ENCODE results near the gene ENKD1. TPM values are rescaled to one million over a fixed set of nuclear protein-coding genes. Genes with fewer than 3 reads are reported as not detected.
A peak's percentile ranks its signal among the peaks of the same experiment; 100 is the strongest.

The ENKD1 gene
- total and polyA plus RNA-seq, 2 donors (not counting 1 experiment from before 2014, with no cell fraction given): 13.3 to 14.3 TPM

GRCh38 chr16:67672739-67673662 is 6.5 kb upstream of the ENKD1 start:
- Histone ChIP-seq H3K4me3 (ENCODE audit: control extremely low read depth in 1 of 5, extremely low read depth in 1 of 5, insufficient read depth in 1 of 5, low read depth in 2 of 5, low read length in 4 of 5) (no peak overlapping the region), H3K79me2 (ENCODE audit: control insufficient read depth, insufficient read depth, low read length) (no peaks in the 10 kb centered on the region), H3K27me3 (replicated peaks in 1 of 4; ENCODE audit: control extremely low read depth in 1 of 4, control insufficient read depth in 3 of 4, insufficient read depth in 4 of 4, low read length in 3 of 4) (no peaks in the 10 kb centered on the region), H4K20me1 (ENCODE audit: control insufficient read depth, insufficient read depth, low read length, poor library complexity, severe bottlenecking) (no peaks in the 10 kb centered on the region), H2AFZ (ENCODE audit: insufficient read depth, low read depth, low read length, poor library complexity, severe bottlenecking) (no peak overlapping the region), H3K4me2 (replicated peaks; ENCODE audit: low read depth, low read length, poor library complexity, severe bottlenecking) (peak overlapping the region; percentile 21), H3K9ac (ENCODE audit: low read length) (no peak overlapping the region), H3K27ac (ENCODE audit: low read length in 2 of 2) (no peak overlapping the region), H3K4me1 (ENCODE audit: control insufficient read depth in 2 of 2, insufficient read depth in 2 of 2, low read length in 2 of 2) (peaks cover 23 to 37% of the 10 kb centered on the region in 2 donors), H3K9me3 (ENCODE audit: control extremely low read depth in 1 of 3, control insufficient read depth in 2 of 3, insufficient read depth in 1 of 3, low read length in 2 of 3) (no peaks in the 10 kb centered on the region), H3K36me3 (replicated peaks in 1 of 2; ENCODE audit: control extremely low read depth in 1 of 2, control insufficient read depth in 1 of 2, extremely low read depth in 1 of 2, insufficient read depth in 2 of 2, low read length in 1 of 2) (no peaks in the 10 kb centered on the region)
- POLR2A ChIA-PET: interaction anchor here (0.5 to 2.0 kb wide), 4 partner anchors 13 to 695 kb away, joined by 3 to 4 read pairs (median 3); partner anchors contain the start of gene GFOD2
- intact Hi-C loops (cut with micrococcal nuclease): loop anchor here (1.0 to 2.0 kb wide), 4 partner anchors 46 to 391 kb away; partner anchors contain the start of gene GFOD2
- H3K4me3 Mint-ChIP-seq: no peak overlapping the region
- DNase-seq: peak; percentile 77
- H3K27ac Mint-ChIP-seq: peak overlapping the region; percentile 41
- no peaks in the 10 kb centered on the region for H3K27me3 Mint-ChIP-seq
- H3K4me1 Mint-ChIP-seq: peaks cover 39% of the 10 kb centered on the region
- CTCF ChIA-PET: interaction anchor here (0.6 to 11.7 kb wide), 42 partner anchors 9 to 393 kb away, joined by 3 to 136 read pairs (median 5); partner anchors contain the start of genes ACD, CTRL, EDC4 and GFOD2
- TF ChIP-seq, protein P1, sequence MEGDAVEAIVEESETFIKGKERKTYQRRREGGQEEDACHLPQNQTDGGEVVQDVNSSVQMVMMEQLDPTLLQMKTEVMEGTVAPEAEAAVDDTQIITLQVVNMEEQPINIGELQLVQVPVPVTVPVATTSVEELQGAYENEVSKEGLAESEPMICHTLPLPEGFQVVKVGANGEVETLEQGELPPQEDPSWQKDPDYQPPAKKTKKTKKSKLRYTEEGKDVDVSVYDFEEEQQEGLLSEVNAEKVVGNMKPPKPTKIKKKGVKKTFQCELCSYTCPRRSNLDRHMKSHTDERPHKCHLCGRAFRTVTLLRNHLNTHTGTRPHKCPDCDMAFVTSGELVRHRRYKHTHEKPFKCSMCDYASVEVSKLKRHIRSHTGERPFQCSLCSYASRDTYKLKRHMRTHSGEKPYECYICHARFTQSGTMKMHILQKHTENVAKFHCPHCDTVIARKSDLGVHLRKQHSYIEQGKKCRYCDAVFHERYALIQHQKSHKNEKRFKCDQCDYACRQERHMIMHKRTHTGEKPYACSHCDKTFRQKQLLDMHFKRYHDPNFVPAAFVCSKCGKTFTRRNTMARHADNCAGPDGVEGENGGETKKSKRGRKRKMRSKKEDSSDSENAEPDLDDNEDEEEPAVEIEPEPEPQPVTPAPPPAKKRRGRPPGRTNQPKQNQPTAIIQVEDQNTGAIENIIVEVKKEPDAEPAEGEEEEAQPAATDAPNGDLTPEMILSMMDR (IDR thresholded peaks at IDR 0.05): peak; percentile 81
- TF ChIP-seq EZH2 (IDR thresholded peaks at IDR 0.05; ENCODE audit: borderline replicate concordance, insufficient read depth, low read depth, low read length, poor library complexity, severe bottlenecking): no peak
- WGBS (ENCODE audit: insufficient coverage): 57% methylated on average over 11 of the region's 13 CpGs
- peak; percentile 23 for ATAC-seq (ENCODE audit: low read depth)
- no peaks in the 10 kb centered on the region for H3K9me3 Mint-ChIP-seq (ENCODE audit: insufficient read depth)

Measured in B cell (primary cell).